Kasumi-1 (cell line): ENCODE results near the gene ZNF804B.
"Not testable (repeated sequence)": the region's sequence is repeated elsewhere in the genome, so short reads cannot be mapped to it uniquely, and the experiment has no call there.

ENCODE experiments used
- DNase-seq, 2 experiments: peaks; one replicate each; lab custom pipeline; 2025; lab: John Stamatoyannopoulos, UW

Gene ZNF804B

DNA sequence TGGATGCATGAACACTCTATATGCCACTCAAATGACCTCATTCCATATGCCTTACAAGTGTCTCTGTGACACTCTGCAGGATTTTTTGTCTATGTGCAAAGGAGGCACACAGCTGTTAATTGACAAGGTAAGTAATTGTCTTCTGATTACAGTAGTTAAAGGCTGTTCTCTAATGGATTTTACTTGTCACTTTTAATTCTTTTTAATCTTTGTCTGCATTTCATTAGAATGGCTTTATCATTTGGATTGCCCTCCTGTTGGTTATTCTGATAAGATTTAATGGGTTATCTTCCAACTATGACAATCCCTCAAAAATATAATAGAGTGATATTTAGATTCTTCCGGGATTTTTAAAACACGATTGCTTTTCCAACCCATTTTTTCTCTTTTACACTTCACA, 326.1 kb downstream of the ZNF804B start:
- DNase-seq: no peak

DNA sequence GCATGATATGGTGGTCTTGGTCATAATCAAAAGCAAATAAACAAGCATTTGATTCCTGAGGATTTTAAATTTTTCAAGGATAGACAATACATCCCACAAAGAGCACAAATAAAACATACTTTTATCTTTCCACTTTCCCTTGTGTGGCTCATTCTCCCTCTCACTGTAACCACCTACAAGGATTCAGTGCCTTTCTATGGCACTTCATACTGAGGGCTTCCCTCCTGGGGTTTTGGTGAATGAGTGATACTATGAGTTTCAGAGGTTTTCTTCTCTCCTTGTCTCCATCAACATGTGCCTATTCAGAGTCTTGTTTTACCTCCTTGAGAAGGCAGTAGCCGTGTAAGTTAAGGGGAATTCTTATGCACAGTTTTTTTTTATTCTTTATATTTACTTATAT, 332.1 kb downstream of the ZNF804B start:
- no peak for DNase-seq

DNA sequence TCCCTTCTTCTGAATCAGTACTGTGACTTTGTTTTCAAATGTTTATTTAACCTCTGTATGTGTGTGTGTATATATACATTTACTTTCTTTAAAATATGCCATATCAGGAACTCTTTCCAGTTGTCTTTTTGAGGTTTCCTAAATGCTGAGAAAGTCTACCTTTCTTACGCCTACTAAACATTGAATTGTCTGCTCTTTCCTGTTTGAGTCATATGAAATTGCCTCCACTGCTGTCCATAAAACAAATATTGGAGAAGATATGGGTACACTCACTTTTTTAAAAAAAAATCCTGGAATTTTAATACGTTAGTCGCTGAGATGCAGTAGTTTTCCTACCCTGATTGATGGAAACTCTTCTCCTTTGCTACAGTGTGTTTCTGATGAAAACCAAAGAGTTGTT, 334.8 kb downstream of the ZNF804B start:
- no peak for DNase-seq

DNA sequence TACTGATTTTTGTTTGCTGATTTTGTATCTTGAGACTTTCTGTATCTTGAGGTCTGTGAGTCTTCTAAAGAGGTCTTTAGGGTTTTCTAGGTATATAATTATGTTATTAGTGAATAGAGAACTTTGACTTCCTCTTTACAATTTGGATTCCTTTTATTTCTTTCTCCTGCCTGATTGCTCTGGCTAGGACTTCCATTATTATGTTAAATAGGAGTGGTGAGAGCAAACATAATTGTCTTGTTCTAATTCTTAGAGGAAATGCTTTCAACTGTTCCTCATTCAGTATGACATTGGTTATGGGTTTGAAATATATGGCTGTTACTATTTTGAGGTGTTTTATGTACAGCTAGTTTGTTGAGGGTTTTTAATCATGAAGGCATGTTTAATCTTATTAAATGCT, 344.1 kb downstream of the ZNF804B start:
- no peak for DNase-seq

DNA sequence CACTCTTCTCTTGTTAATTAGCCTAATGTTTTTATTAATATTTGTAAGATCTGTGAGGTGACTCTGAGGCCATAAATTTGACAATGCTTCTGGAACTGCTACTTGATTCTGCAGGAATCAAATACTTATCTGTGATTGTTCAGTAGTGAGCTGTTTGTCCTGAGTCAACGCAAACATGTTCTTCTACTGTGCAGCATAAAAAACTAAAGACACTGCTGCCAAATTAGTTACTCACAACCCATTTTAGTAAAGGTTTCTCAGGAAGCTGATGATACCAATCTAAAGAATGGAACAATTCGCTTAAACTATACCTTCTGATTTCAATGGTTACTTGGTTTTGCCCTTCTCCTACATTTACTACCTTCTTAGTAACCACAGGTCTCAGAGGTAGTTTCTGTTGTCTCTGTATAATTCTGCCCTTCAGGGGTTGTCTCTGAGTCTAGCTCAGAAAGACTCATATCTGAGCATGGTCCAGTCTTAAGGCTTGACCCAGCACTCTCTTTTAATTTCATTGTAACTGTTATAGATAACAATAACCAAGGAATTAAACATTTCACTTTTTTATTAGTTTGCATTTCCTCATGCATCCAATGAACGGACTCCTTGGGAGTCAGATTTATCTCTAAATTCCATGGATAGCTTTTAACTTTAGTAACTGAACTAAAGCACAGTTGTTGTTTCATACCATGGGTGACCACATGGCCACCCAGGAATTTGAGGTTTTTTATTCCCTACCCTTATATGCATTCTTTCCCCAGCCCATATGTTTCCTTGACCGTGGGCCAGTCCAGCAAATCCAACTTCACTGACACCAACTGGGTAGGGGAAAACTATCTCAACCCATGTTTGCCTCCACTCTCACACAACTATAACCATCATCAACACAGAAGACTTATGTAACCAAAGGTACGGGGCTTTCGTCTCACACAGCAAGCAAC, 345.5 kb downstream of the ZNF804B start:
- no peak for DNase-seq

DNA sequence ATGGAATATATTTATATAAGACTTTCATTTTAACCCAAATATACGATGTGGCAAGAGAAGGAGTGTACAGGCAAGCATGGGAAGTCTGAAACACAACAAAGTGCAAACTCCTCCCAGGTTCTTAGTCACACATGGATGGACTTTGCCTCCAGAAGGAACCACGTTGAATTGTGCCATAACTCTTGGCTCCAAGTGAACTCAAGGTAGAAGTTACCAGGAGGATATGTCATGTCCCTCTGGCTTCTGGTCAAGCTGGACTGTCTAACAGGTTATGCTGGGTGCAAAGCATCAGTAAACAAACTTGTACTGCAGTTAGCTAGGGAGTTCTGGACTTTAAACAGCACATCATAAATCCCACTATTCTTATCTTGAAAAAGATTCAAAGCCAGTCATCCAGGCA, 364.4 kb downstream of the ZNF804B start:
- no peak for DNase-seq

DNA sequence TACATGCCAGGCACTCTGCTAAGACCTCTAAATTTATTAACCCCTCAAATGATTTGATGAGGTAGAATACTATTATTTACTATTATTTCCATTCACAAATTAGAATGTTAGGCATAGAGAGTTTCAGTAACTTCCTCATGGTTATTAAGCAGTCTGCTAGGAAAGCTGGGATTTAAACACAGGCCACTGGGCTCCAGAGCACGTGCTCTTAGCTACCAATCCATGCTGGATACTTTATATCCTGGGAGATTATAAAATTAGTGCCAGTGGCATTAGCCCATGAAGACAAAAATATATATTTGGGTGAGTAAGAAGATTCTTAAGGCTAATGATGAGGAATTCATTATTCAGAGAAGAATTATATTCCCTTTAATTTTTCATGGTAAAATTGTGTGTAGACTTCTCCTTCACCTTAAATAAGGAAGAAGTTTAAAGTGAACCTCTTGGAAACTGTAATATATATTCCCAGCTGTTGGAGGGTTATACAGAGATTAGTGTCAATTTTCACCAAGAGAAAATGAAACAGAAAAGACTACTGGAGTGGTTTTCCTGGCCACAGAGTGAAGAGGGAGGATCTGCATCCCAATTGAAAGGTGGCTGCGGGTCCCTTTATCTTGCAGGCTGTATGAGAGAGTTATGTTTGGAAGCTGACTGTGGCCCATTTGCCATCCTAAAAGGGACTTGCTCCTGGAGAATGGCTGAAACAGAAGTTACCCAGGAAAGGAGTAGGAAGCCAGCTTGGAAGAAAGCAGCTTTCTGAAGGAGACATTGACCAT, 370.3 kb downstream of the ZNF804B start:
- DNase-seq: no peak

DNA sequence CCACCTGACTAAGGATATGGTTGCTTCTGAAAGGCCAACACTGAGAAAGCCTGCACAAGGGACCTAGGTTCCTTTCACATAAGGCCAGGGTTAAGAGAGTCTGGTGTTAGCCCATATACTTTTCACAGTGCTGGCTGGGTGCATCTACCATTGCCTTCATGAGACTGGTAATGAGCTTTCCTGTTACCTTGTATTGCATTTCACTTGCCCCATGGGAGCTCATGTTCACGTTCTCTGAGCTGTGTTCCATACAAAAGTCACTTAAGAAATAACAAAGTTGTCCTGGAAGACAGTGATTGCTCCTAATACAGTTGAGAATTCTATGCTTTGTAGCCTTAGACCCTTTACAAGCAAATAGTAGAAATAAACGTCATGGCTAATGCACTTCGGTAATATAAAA, 373.9 kb downstream of the ZNF804B start:
- DNase-seq: no peak

DNA sequence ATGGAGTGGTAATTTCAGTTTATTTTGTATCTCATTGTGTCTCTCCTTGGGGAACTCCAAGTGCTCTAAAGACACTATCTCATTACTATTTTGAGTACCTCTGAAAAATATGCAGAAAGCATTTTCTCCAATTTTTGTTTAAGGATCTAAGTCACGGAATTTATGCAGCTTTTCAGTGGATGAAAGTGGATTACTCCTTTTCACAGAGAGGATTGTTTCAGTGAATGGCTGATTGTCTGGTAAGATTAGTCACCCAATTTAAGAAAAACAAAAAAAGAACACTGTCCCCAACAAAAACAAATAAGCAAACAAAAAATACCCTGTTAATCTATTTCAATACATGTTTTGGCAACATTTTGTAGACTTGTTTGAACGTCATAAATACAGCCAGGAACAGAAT, 374.3 kb downstream of the ZNF804B start:
- DNase-seq: no peak

DNA sequence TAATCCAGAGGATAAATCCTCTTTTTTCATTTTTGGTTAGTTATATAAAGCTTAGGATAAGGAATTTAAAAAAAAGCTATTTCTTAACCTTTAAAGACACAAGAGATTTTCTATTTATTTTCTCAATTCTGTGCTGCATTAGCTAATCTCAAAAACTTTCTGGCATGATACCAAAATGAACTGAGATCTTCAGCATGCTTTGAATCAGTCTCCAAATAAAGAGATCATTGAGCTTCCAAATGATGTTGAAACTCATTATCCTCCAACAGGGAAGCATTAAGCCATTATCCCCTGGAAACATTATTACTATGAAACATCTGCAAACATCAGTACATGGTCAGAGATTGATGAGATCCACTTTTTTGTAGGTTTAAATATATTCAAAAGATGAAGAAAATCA, 386.3 kb downstream of the ZNF804B start:
- DNase-seq: no peak

DNA sequence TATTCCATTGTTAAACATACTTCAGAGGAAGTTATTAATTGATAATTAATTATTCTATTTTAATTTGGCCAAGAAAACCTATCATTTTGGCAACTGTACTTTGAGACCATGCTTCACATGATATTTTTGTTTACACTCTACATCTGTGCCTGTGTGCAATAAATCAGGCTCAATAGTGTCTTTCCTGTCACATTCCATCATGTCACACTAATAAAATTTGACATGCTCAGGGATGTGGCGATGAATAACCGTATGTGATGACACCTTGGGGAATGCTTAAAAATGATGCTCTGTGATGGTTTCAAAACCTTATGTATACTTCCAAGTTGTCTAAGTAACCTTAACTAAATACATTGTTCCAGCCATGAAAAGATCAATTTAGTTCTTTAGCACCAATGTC, 400.6 kb downstream of the ZNF804B start:
- no peak for DNase-seq

DNA sequence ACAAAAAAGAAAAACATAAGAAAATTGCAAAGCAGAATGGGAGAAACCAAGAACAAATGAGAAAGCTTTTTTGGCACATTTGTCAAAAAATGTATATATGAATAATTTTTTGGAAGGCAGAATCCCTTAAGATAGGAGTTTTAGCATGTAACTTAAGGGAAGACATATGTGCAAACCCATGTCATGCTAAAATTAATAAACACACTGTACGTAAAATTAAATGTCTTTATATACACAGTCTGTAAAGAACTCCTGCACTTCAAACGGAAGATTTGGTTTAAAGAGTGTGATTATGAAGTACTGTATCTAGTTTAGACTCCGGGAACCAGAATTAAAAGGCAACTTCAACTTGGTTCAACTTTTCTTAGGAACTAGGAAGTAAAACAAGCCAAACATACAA, 405.9 kb downstream of the ZNF804B start:
- DNase-seq: no peak

DNA sequence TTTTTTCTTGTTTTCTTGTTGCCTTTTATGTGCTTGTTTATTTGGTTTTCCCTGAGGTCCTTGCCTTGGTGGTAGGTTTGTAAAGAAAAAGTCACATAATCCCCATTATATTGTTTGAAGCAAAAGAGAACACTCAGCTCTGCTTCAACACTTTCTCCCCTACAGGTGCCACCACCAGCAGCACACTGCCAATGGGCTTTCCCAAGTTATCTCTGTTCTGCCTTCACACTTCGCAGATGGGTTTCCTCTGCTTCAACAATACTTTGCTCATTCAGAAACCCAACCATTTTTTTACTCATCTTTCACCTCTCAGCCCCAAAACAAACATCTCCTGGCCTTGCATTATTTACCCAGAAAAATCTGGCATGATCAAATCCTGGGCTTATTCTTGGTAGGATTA, 411.1 kb downstream of the ZNF804B start:
- DNase-seq: no peak

DNA sequence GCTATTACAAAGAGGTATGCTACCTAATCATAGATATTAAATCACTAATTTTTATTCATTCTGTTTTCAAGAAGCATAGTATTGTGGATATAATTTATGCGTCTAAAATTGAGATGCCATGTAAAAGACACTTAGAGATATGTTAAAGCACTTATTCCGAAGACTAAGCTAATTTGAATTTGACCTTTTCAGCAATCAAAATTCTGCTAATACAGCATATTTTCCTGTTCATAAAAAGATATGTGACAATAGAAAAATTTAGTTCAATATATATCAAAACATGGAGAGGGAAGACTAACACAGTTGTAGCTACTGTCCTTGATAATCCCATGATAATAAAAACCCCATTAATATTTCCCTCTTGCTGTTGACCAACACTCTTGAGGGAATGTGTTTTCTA, 422.6 kb downstream of the ZNF804B start:
- no peak for DNase-seq

DNA sequence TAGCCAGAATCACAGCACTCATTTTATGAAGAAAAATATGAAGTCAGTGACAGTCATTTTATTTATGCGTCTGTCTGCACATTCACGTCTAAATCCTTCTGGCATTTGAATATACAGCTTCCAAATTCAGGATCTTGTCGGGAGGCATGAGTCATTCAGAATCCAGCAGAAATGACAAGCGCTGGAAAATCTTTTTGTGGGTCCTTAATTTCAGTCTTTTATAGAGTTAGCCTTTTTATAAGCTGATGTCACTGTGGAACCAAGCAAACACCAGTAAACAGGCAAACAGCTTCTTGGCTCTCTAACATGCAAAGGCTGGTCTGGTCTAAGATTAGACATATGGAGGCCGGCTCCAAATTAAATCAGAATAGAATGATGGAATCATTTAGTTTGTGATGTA, 424.2 kb downstream of the ZNF804B start:
- no peak for DNase-seq

DNA sequence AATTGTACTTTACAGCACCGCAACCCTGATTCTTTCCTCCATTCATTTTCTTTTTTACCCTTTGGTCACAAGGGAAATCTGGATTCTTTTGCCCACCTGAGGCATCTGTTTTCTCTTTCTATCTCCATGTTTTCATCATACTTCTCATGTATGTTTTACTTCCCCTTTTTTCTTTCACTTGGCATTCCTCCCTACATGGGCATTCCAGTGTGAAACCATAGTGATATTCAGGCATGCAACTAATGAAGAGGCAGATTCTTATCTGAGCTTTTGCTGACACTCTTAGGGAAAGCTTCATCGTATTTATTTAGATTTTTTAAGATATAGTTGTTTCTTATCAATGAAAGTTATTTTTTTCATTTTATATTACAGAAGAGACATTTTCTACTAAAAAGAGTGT, 441.3 kb downstream of the ZNF804B start:
- peak in 1 of 2 experiments; percentile 3 for DNase-seq

DNA sequence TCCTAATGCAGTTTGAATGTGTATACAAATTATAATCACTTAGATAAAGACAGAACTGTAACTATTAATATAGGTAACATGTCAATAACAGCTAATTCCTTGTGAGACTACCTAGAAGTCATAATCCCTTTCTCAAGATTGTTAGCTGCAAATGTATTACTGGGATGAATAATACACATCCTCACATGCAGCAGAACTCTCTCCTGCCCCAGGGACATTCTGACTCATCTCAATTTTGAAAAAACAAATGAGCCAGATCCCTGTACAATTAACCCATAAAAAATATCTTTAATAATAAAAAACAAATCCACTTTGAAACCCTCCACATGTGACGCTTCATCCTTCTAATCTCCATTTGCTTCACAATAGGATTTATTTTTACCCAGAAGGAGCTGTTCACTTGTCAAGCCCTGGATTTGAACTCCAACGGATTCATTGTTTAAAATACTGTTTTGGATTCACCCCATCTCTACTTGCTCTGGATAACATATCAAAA, 464.4 kb downstream of the ZNF804B start:
- no peak for DNase-seq

DNA sequence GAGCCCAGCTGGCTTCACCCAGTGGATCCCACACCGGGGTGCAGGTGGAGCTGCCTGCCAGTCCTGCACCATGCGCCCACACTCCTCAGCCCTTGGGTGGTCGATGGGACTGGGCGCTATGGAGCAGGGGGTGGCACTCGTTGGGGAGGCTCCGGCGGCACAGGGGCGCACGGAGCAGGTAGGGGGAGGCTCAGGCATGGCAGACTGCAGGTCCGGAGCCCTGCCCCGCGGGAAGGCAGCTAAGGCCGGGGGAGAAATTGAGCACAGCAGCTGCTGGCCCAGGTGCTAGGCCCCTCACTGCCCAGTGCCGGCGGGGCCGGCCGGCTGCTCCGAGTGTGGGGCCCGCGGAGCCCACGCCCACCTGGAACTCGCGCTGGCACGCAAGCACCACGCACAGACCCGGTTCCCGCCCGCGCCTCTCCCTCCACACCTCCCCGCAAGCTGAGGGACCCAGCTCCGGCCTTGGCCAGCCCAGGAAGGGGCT, 469.2 kb downstream of the ZNF804B start:
- DNase-seq: not testable (repeated sequence)

DNA sequence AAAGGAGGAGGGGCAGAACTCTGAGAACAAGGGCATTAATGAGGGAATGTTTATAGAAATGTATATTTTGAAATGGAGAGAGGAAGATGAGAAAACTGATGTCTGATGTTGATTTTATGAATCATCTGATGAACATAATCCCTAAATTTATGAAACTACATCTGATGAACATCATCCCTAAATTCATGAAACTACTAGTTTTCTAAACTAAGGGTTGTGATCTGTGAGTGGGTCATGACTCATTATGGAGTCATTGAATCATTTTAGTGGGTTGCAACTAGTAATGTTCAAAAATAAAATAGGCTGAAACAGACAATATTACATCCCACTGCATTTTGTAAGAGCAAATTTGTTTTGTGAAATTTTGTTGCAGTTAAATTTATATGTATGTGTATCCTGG, 478.7 kb downstream of the ZNF804B start:
- no peak for DNase-seq

DNA sequence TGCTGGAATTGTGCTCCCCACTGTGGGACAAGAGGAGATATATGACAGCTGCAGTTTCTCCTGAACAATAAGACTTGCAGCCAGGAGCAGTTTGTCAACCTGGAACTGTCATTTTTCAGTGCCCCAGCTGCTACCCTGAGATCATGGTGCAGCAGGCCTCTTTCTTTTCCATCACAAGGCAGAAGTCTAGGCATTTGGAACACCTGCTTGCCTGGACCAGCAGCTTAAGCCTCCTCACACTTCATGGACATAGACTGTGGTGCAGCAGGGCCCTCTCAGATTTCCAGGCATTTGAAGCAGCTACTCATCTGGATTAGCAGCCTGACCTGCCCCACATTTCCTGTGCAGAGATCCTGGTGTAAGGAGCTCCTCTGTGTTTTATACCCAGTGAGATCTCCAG, 486.7 kb downstream of the ZNF804B start:
- no peak for DNase-seq

DNA sequence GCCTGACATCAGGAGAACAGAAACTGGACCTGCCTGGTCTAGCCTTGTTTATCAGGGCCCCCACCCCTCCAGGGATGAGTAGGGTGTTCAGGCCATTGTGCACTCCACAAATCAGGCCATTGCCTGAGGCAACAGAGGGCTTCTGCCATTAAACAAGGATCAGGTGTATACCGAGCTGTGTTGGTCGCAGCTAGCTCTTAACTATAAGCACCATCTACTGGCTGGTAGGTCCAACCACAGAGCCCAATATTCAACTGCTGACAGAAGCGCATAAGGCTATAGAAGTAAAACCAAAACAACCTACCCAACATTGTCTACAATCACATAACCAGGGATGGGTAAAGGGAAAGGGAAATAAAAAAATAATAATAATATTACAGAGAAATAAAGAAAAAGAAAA, 487.7 kb downstream of the ZNF804B start:
- no peak for DNase-seq

DNA sequence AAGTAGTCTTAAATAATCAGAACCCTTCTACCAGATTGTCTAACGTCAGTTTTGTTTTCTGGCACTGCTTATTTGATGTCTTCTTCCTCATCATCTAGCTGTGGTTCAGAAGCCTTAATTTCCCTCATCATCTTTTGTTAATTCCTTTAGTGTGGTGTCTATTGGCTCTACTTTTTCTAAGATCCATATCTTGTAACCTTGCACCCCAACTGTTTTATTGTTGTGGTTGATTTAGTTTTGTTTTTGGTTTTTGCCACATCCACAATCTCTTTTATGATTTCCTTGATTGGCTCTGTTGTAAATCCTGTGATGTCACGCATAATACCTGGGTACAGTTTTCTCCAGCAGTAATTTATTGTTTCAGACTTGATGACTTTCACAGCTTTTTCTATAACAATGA, 499.6 kb downstream of the ZNF804B start:
- no peak for DNase-seq

DNA sequence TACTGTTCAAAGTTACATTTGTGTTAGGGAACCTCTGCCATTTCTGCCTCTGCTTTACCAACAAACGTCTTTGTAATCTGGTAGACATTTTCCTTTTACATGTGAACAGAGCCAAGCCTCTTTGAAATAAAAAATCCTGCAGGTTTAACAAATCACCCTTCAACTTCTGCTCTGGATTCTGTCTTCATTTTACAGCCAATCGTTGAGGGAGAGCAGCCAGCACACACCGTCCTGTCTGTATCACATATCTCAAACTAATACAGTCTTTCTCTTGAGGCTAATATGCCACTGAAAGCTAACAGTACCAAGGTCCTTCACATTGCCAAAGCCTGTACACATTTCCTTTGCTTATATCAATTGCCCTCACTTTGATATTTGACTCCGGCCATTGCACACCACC, 504.6 kb downstream of the ZNF804B start:
- DNase-seq: no peak
